Activated naive CD8-positive, alpha-beta T cell treated with anti-CD3 and anti-CD28 coated beads, Interleukin-2, amount 50 U/mL, for 24 hours (primary cell): ENCODE data around the gene BICDL1.
"Not testable (repeated sequence)": the region's sequence is repeated elsewhere in the genome, so short reads cannot be mapped to it uniquely, and the experiment has no call there.

Source experiments
- ATAC-seq: fragments of 150-1000 bp; cut with Tn5 transposase; one replicate; pipeline ENCODE4 v1.10.0; 2021
- DNase-seq: peaks from one replicate; pipeline ENCODE4 v3.0.0; 2021
- H3K27ac Mint-ChIP-seq: one replicate; pipeline ENCODE4 v1.8.0; 2021; ENCODE audit warnings: mild to moderate bottlenecking, mixed read lengths
- H3K27me3 Mint-ChIP-seq: one replicate; pipeline ENCODE4 v1.8.0; 2021; ENCODE audit warnings: mixed read lengths
- H3K36me3 Mint-ChIP-seq: one replicate; pipeline ENCODE4 v1.8.0; 2021; ENCODE audit warnings: low read depth, mixed read lengths
- H3K4me1 Mint-ChIP-seq: one replicate; pipeline ENCODE4 v1.8.0; 2021; ENCODE audit warnings: mixed read lengths
- H3K4me3 Mint-ChIP-seq: one replicate; pipeline ENCODE4 v1.8.0; 2021; ENCODE audit warnings: mild to moderate bottlenecking, moderate library complexity, mixed read lengths
- H3K9me3 Mint-ChIP-seq: one replicate; pipeline ENCODE4 v1.8.0; 2021; ENCODE audit warnings: mixed read lengths

The BICDL1 gene

GRCh38 chr12:120015313-120015712 lies 26.3 kb downstream of the BICDL1 start:
- Mint-ChIP-seq H3K27me3 (peaks cover 3% of the 10 kb centered on the region), H3K4me1 (peaks cover 95% of the 10 kb centered on the region), H3K36me3 (peaks cover 55% of the 10 kb centered on the region), H3K27ac (peak overlapping the region; percentile 98), H3K4me3 (peak overlapping the region; percentile 72), H3K9me3 (peaks cover 4% of the 10 kb centered on the region)
- DNase-seq (peak; percentile 57), ATAC-seq (peak; percentile 66)

GRCh38 chr12:120016199-120016598 lies 27.2 kb downstream of the BICDL1 start:
- not testable (repeated sequence) for H3K27me3 Mint-ChIP-seq, H3K9me3 Mint-ChIP-seq, ATAC-seq, DNase-seq
- H3K4me3 Mint-ChIP-seq = peak overlapping the region; percentile 72
- peaks cover 51% of the 10 kb centered on the region for H3K36me3 Mint-ChIP-seq
- peak overlapping the region; percentile 98 for H3K27ac Mint-ChIP-seq
- peaks cover 86% of the 10 kb centered on the region for H3K4me1 Mint-ChIP-seq

GRCh38 chr12:120019197-120019596 lies 30.2 kb downstream of the BICDL1 start:
- peak overlapping the region; percentile 56 for H3K27ac Mint-ChIP-seq
- H3K9me3 Mint-ChIP-seq = peaks cover 4% of the 10 kb centered on the region
- ATAC-seq (no peak), DNase-seq (no peak)
- H3K36me3 Mint-ChIP-seq = peaks cover 61% of the 10 kb centered on the region
- H3K4me3 Mint-ChIP-seq = no peak overlapping the region
- H3K4me1 Mint-ChIP-seq = peaks cover 56% of the 10 kb centered on the region
- no peaks in the 10 kb centered on the region for H3K27me3 Mint-ChIP-seq

GRCh38 chr12:120019938-120020337 lies 30.9 kb downstream of the BICDL1 start:
- no peak overlapping the region for H3K4me3 Mint-ChIP-seq
- ATAC-seq (no peak), DNase-seq (no peak)
- H3K9me3 Mint-ChIP-seq = peaks cover 4% of the 10 kb centered on the region
- peaks cover 49% of the 10 kb centered on the region for H3K4me1 Mint-ChIP-seq
- peaks cover 61% of the 10 kb centered on the region for H3K36me3 Mint-ChIP-seq
- no peaks in the 10 kb centered on the region for H3K27me3 Mint-ChIP-seq
- H3K27ac Mint-ChIP-seq = peak overlapping the region; percentile 24

GRCh38 chr12:120024193-120024592 lies 35.2 kb downstream of the BICDL1 start:
- no peak overlapping the region for H3K4me3 Mint-ChIP-seq
- H3K27me3 Mint-ChIP-seq = no peaks in the 10 kb centered on the region
- no peak for DNase-seq
- peaks cover 11% of the 10 kb centered on the region for H3K4me1 Mint-ChIP-seq
- no peak for ATAC-seq
- H3K27ac Mint-ChIP-seq = no peak overlapping the region
- H3K36me3 Mint-ChIP-seq = peaks cover 57% of the 10 kb centered on the region
- no peaks in the 10 kb centered on the region for H3K9me3 Mint-ChIP-seq

- Mint-ChIP-seq H3K4me1 (peaks cover 2% of the 10 kb centered on the region), H3K36me3 (peaks cover 52% of the 10 kb centered on the region), H3K27ac (no peak overlapping the region), H3K4me3 (no peak overlapping the region), H3K9me3 (no peaks in the 10 kb centered on the region), H3K27me3 (no peaks in the 10 kb centered on the region)
- ATAC-seq (no peak), DNase-seq (no peak)
Measured at GRCh38 chr12:120025640-120026039, 36.6 kb downstream of the BICDL1 start.

- Mint-ChIP-seq H3K27ac (peak overlapping the region; percentile 85), H3K9me3 (no peaks in the 10 kb centered on the region), H3K4me1 (peaks cover 23% of the 10 kb centered on the region), H3K36me3 (peaks cover 28% of the 10 kb centered on the region), H3K27me3 (no peaks in the 10 kb centered on the region), H3K4me3 (no peak overlapping the region)
- ATAC-seq = peak; percentile 88
- DNase-seq = no peak
Measured at GRCh38 chr12:120032242-120032641, 43.2 kb downstream of the BICDL1 start.

- no peaks in the 10 kb centered on the region for H3K27me3 Mint-ChIP-seq
- no peak for ATAC-seq
- no peak for DNase-seq
- peaks cover 33% of the 10 kb centered on the region for H3K4me1 Mint-ChIP-seq
- peaks cover 25% of the 10 kb centered on the region for H3K36me3 Mint-ChIP-seq
- no peak overlapping the region for H3K27ac Mint-ChIP-seq
- no peaks in the 10 kb centered on the region for H3K9me3 Mint-ChIP-seq
- no peak overlapping the region for H3K4me3 Mint-ChIP-seq
Measured at GRCh38 chr12:120037851-120038250, 48.8 kb downstream of the BICDL1 start.

GRCh38 chr12:120039711-120040110 lies 50.7 kb downstream of the BICDL1 start:
- ATAC-seq (no peak), DNase-seq (no peak)
- H3K9me3 Mint-ChIP-seq = no peaks in the 10 kb centered on the region
- peaks cover 35% of the 10 kb centered on the region for H3K36me3 Mint-ChIP-seq
- H3K27ac Mint-ChIP-seq = no peak overlapping the region
- H3K4me1 Mint-ChIP-seq = peaks cover 33% of the 10 kb centered on the region
- no peak overlapping the region for H3K4me3 Mint-ChIP-seq
- no peaks in the 10 kb centered on the region for H3K27me3 Mint-ChIP-seq

- no peak for ATAC-seq
- Mint-ChIP-seq H3K27ac (no peak overlapping the region), H3K36me3 (peaks cover 44% of the 10 kb centered on the region), H3K4me3 (no peak overlapping the region), H3K9me3 (no peaks in the 10 kb centered on the region), H3K4me1 (peaks cover 38% of the 10 kb centered on the region), H3K27me3 (no peaks in the 10 kb centered on the region)
- no peak for DNase-seq
Measured at GRCh38 chr12:120041386-120042231, 52.6 kb downstream of the BICDL1 start.

- H3K27ac Mint-ChIP-seq, H3K9me3 Mint-ChIP-seq, DNase-seq, H3K27me3 Mint-ChIP-seq, ATAC-seq, H3K4me3 Mint-ChIP-seq: not testable (repeated sequence)
- peaks cover 50% of the 10 kb centered on the region for H3K36me3 Mint-ChIP-seq
- H3K4me1 Mint-ChIP-seq = peaks cover 46% of the 10 kb centered on the region
Measured at GRCh38 chr12:120045367-120045766, 56.3 kb downstream of the BICDL1 start.

GRCh38 chr12:120047072-120047471 lies 58.0 kb downstream of the BICDL1 start:
- peaks cover 37% of the 10 kb centered on the region for H3K4me1 Mint-ChIP-seq
- peaks cover 48% of the 10 kb centered on the region for H3K36me3 Mint-ChIP-seq
- ATAC-seq (no peak), DNase-seq (no peak)
- H3K9me3 Mint-ChIP-seq = no peaks in the 10 kb centered on the region
- H3K27ac Mint-ChIP-seq = no peak overlapping the region
- H3K4me3 Mint-ChIP-seq = no peak overlapping the region
- no peaks in the 10 kb centered on the region for H3K27me3 Mint-ChIP-seq

- ATAC-seq (no peak), DNase-seq (no peak)
- Mint-ChIP-seq H3K27me3 (no peaks in the 10 kb centered on the region), H3K9me3 (no peaks in the 10 kb centered on the region), H3K4me1 (peaks cover 35% of the 10 kb centered on the region), H3K4me3 (no peak overlapping the region), H3K27ac (peak overlapping the region; percentile 12), H3K36me3 (peaks cover 49% of the 10 kb centered on the region)
Measured at GRCh38 chr12:120048263-120048662, 59.2 kb downstream of the BICDL1 start.

GRCh38 chr12:120049426-120049825 lies 60.4 kb downstream of the BICDL1 start:
- H3K27me3 Mint-ChIP-seq = no peaks in the 10 kb centered on the region
- H3K36me3 Mint-ChIP-seq = peaks cover 46% of the 10 kb centered on the region
- peaks cover 35% of the 10 kb centered on the region for H3K4me1 Mint-ChIP-seq
- no peaks in the 10 kb centered on the region for H3K9me3 Mint-ChIP-seq
- H3K27ac Mint-ChIP-seq = no peak overlapping the region
- H3K4me3 Mint-ChIP-seq = no peak overlapping the region
- DNase-seq (no peak), ATAC-seq (no peak)

- ATAC-seq (no peak), DNase-seq (no peak)
- H3K9me3 Mint-ChIP-seq = no peaks in the 10 kb centered on the region
- no peak overlapping the region for H3K4me3 Mint-ChIP-seq
- H3K27ac Mint-ChIP-seq = no peak overlapping the region
- H3K36me3 Mint-ChIP-seq = peaks cover 37% of the 10 kb centered on the region
- peaks cover 33% of the 10 kb centered on the region for H3K4me1 Mint-ChIP-seq
- no peaks in the 10 kb centered on the region for H3K27me3 Mint-ChIP-seq
Measured at GRCh38 chr12:120051535-120051934, 62.5 kb downstream of the BICDL1 start.
